OCI-LY1 (cell line): ENCODE results near the gene TBXAS1.

Source experiments
- H2AFZ ChIP-seq: fragments of 200-600 bp; sonication (generic), shearing (Covaris generic); 2 replicates; pipeline ENCODE4 v1.6.0; 2014; ENCODE audit warnings: antibody characterized with exemption, mild to moderate bottlenecking, low read length
- H3F3A ChIP-seq: fragments of 200-600 bp; sonication (generic), shearing (Covaris generic); 2 replicates; pipeline ENCODE4 v1.6.0; 2014; ENCODE audit warnings: mild to moderate bottlenecking, antibody characterized with exemption, low read length, moderate library complexity; ENCODE audit not compliant: insufficient read depth
- H3K27ac ChIP-seq: fragments of 200-600 bp; sonication (generic); 2 replicates; pipeline ENCODE4 v1.5.1; 2014; ENCODE audit warnings: low read length, mixed run types, mild to moderate bottlenecking, low read depth; ENCODE audit not compliant: poor library complexity, severe bottlenecking
- H3K27me3 ChIP-seq: fragments of 200-600 bp; sonication (generic); 2 replicates; pipeline ENCODE4 v1.6.0; 2014; ENCODE audit warnings: antibody characterized with exemption, mild to moderate bottlenecking, low read length, moderate library complexity; ENCODE audit not compliant: insufficient read depth
- H3K36me3 ChIP-seq: fragments of 200-600 bp; sonication (generic); 2 replicates; pipeline ENCODE4 v1.6.1; 2014; ENCODE audit warnings: mild to moderate bottlenecking, antibody characterized with exemption, low read length, moderate library complexity, mixed read lengths; ENCODE audit not compliant: insufficient read depth
- H3K4me1 ChIP-seq: fragments of 200-600 bp; sonication (generic); 2 replicates; pipeline ENCODE4 v1.5.1; 2014; ENCODE audit warnings: mild to moderate bottlenecking, low read length, moderate library complexity; ENCODE audit not compliant: insufficient read depth, severe bottlenecking
- H3K4me2 ChIP-seq: fragments of 200-600 bp; sonication (generic), shearing (Covaris generic); 2 replicates; pipeline ENCODE4 v1.6.1; 2014; ENCODE audit warnings: low read length
- H3K4me3 ChIP-seq: fragments of 200-600 bp; sonication (generic); 2 replicates; pipeline ENCODE4 v1.5.1; 2014; ENCODE audit warnings: low read length, low read depth, mild to moderate bottlenecking, mixed read lengths; ENCODE audit not compliant: poor library complexity, severe bottlenecking
- H3K79me2 ChIP-seq: fragments of 200-600 bp; shearing (Covaris generic); 2 replicates; pipeline ENCODE4 v1.6.1; 2016; ENCODE audit warnings: mixed run types, low read length, mixed read lengths; ENCODE audit not compliant: insufficient read depth
- H3K9ac ChIP-seq: fragments of 200-600 bp; sonication (generic), shearing (Covaris generic); 2 replicates; pipeline ENCODE4 v1.6.1; 2014; ENCODE audit warnings: mild to moderate bottlenecking, low read length, mixed read lengths
- H3K9me2 ChIP-seq: fragments of 200-600 bp; sonication (generic), shearing (Covaris generic); 2 replicates; pipeline ENCODE4 v1.6.1; 2014; ENCODE audit warnings: low read depth, mild to moderate bottlenecking, low read length, mixed read lengths
- H3K9me3 ChIP-seq: fragments of 200-600 bp; shearing (Covaris generic); 2 replicates; pipeline ENCODE4 v1.6.1; 2014; ENCODE audit warnings: low read length, mixed read lengths
- H4K20me1 ChIP-seq: fragments of 200-600 bp; sonication (generic), shearing (Covaris generic); 2 replicates; pipeline ENCODE4 v1.6.0; 2016; ENCODE audit warnings: mild to moderate bottlenecking, low read length; ENCODE audit not compliant: insufficient read depth
- CTCF ChIP-seq: fragments of 200-600 bp; sonication (generic), shearing (Covaris generic); IDR thresholded peaks from 2 replicates; pipeline ENCODE4 v1.5.1; 2017; ENCODE audit warnings: mild to moderate bottlenecking, antibody characterized with exemption, low read length, moderate library complexity, mixed read lengths
- EZH2 ChIP-seq: fragments of 200-600 bp; sonication (generic), shearing (Covaris generic); IDR thresholded peaks from 2 replicates; pipeline ENCODE4 v1.8.0; 2017; ENCODE audit warnings: borderline replicate concordance, mixed run types, mild to moderate bottlenecking, antibody characterized with exemption, low read length, moderate library complexity, mixed read lengths

TBXAS1 gene

GRCh38 chr7:139825666-139826290 is 3.3 kb upstream of the TBXAS1 start:
- Histone ChIP-seq H3K27me3 (peaks cover 5% of the 10 kb centered on the region; the same call in 1 of the 2 replicates), H3K9me3 (no peaks in the 10 kb centered on the region), H3K4me1 (no peaks in the 10 kb centered on the region), H3K9me2 (no peaks in the 10 kb centered on the region), H3K4me3 (no peak overlapping the region), H3K9ac (no peak overlapping the region), H2AFZ (no peak overlapping the region), H4K20me1 (no peaks in the 10 kb centered on the region), H3K4me2 (no peak overlapping the region), H3F3A (no peaks in the 10 kb centered on the region), H3K79me2 (no peaks in the 10 kb centered on the region), H3K36me3 (no peaks in the 10 kb centered on the region), H3K27ac (no peak overlapping the region)
- no peak for TF ChIP-seq CTCF
- no peak for TF ChIP-seq EZH2

GRCh38 chr7:139827042-139827441 is 2.0 kb upstream of the TBXAS1 start:
- H3K9ac ChIP-seq: no peak overlapping the region
- H3K27ac ChIP-seq: no peak overlapping the region
- no peak overlapping the region for H3K4me2 ChIP-seq
- no peaks in the 10 kb centered on the region for H4K20me1 ChIP-seq
- H3K36me3 ChIP-seq: no peaks in the 10 kb centered on the region
- H3F3A ChIP-seq: no peaks in the 10 kb centered on the region
- no peaks in the 10 kb centered on the region for H3K9me2 ChIP-seq
- TF ChIP-seq EZH2: no peak
- TF ChIP-seq CTCF: no peak; the same call in 1 of the 2 replicates
- H3K79me2 ChIP-seq: no peaks in the 10 kb centered on the region
- H2AFZ ChIP-seq: no peak overlapping the region
- H3K4me3 ChIP-seq: no peak overlapping the region
- no peaks in the 10 kb centered on the region for H3K27me3 ChIP-seq
- no peaks in the 10 kb centered on the region for H3K4me1 ChIP-seq
- no peaks in the 10 kb centered on the region for H3K9me3 ChIP-seq

DNA sequence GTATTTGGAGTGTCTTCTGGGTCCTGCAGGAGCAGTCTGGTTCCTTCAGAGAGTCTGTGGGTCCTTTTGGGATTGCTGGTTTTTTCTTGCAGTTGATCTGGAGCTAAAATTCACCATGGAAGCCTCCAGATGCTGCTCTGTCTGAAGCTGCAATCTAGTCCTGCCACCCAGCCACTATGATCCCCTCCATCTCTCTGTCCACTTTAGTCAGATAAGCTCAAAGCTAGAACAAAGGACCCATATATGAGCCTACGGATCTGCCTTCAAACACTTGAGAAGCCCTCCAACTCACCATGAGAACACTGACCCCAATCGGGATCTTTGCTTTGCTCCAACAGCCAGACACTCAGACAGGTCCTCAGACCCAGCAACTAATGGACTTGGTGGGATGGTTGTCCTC is 618 bp upstream of the TBXAS1 start:
- H3K27me3 ChIP-seq: no peaks in the 10 kb centered on the region
- TF ChIP-seq CTCF (no peak), EZH2 (no peak)
- H3K27ac ChIP-seq: no peak overlapping the region
- no peaks in the 10 kb centered on the region for H3K9me2 ChIP-seq
- H3K36me3 ChIP-seq: no peaks in the 10 kb centered on the region
- no peaks in the 10 kb centered on the region for H4K20me1 ChIP-seq
- H3K4me2 ChIP-seq: no peak overlapping the region
- no peak overlapping the region for H3K9ac ChIP-seq
- H2AFZ ChIP-seq: no peak overlapping the region
- no peaks in the 10 kb centered on the region for H3K79me2 ChIP-seq
- H3K9me3 ChIP-seq: no peaks in the 10 kb centered on the region
- H3F3A ChIP-seq: no peaks in the 10 kb centered on the region
- H3K4me3 ChIP-seq: no peak overlapping the region
- no peaks in the 10 kb centered on the region for H3K4me1 ChIP-seq
